ENCODE data around the gene ABHD1. TPM values are rescaled to one million over a fixed set of nuclear protein-coding genes. Genes with fewer than 3 reads are reported as not detected.
"Not testable (repeated sequence)": the region's sequence is repeated elsewhere in the genome, so short reads cannot be mapped to it uniquely, and the experiment has no call there.

ABHD1 gene
- total RNA-seq: 0.41 TPM

GRCh38 chr2:27123302-27124150, at the start of gene ABHD1:
ABHD1 (plus strand) TSS chr2:27123815; CDS start chr2:27123949, 134 bp downstream.
- peak; percentile 76 to 82 for DNase-seq (ENCODE audit: low spot score in 2 of 2)
- FAIRE-seq: no peak

GRCh38 chr2:27074738-27075565, 48.7 kb upstream of the ABHD1 start:
- FAIRE-seq (no peak), DNase-seq (ENCODE audit: low spot score in 2 of 2) (no peak)

- not testable (repeated sequence) for FAIRE-seq; DNase-seq (ENCODE audit: low spot score in 2 of 2)
These were observed 48.1 kb upstream of the ABHD1 start for GRCh38 chr2:27075566-27075871.

GRCh38 chr2:27076323-27076722, 47.3 kb upstream of the ABHD1 start:
- no peak for FAIRE-seq
- DNase-seq (ENCODE audit: low spot score in 2 of 2): no peak

GRCh38 chr2:27077231-27077630, 46.4 kb upstream of the ABHD1 start:
- no peak for DNase-seq (ENCODE audit: low spot score in 2 of 2)
- FAIRE-seq: no peak

- DNase-seq (ENCODE audit: low spot score in 2 of 2) (peak; percentile 67 to 71), FAIRE-seq (no peak)
These were observed 45.1 kb upstream of the ABHD1 start, which contains the start of gene EMILIN1 for GRCh38 chr2:27078267-27079194. EMILIN1 (plus strand) TSS chr2:27078615; CDS start chr2:27079066, 451 bp downstream.

- FAIRE-seq (no peak), DNase-seq (ENCODE audit: low spot score in 2 of 2) (no peak)
These were observed 44.1 kb upstream of the ABHD1 start for GRCh38 chr2:27079233-27080139.

- no peak for FAIRE-seq
- no peak for DNase-seq (ENCODE audit: low spot score in 2 of 2)
These were observed 43.5 kb upstream of the ABHD1 start for GRCh38 chr2:27080140-27080469.

- no peak for FAIRE-seq
- DNase-seq (ENCODE audit: low spot score in 2 of 2): no peak
These were observed 43.0 kb upstream of the ABHD1 start for GRCh38 chr2:27080603-27080936.

GRCh38 chr2:27081984-27082772, 41.4 kb upstream of the ABHD1 start:
- DNase-seq (ENCODE audit: low spot score in 2 of 2): no peak
- FAIRE-seq: no peak

GRCh38 chr2:27082773-27083409, 40.7 kb upstream of the ABHD1 start:
- no peak for FAIRE-seq
- DNase-seq (ENCODE audit: low spot score in 2 of 2): no peak

GRCh38 chr2:27083410-27084296, 40.0 kb upstream of the ABHD1 start:
- FAIRE-seq: no peak
- no peak for DNase-seq (ENCODE audit: low spot score in 2 of 2)

- FAIRE-seq (no peak), DNase-seq (ENCODE audit: low spot score in 2 of 2) (no peak)
These were observed 39.1 kb upstream of the ABHD1 start for GRCh38 chr2:27084297-27085061.

GRCh38 chr2:27085062-27085672, 38.4 kb upstream of the ABHD1 start:
- no peak for FAIRE-seq
- DNase-seq (ENCODE audit: low spot score in 2 of 2): no peak

- FAIRE-seq (no peak), DNase-seq (ENCODE audit: low spot score in 2 of 2) (peak; percentile 79 to 83)
These were observed 37.9 kb upstream of the ABHD1 start for GRCh38 chr2:27085673-27086089.

- DNase-seq (ENCODE audit: low spot score in 2 of 2) (peak; percentile 99), FAIRE-seq (no peak)
These were observed 37.4 kb upstream of the ABHD1 start for GRCh38 chr2:27086090-27086723.
